Measurements from ENCODE around the gene TOPBP1.
"Not testable (repeated sequence)": the region's sequence is repeated elsewhere in the genome, so short reads cannot be mapped to it uniquely, and the experiment has no call there.

The TOPBP1 gene

GRCh38 chr3:133568294-133569014, 93.3 kb downstream of the TOPBP1 start:
- DNase-seq, result no peak

- DNase-seq, result no peak
Measured at GRCh38 chr3:133563816-133564215, 97.9 kb downstream of the TOPBP1 start.

- no peak for DNase-seq
Measured at GRCh38 chr3:133563186-133563591, 98.6 kb downstream of the TOPBP1 start.

DNA sequence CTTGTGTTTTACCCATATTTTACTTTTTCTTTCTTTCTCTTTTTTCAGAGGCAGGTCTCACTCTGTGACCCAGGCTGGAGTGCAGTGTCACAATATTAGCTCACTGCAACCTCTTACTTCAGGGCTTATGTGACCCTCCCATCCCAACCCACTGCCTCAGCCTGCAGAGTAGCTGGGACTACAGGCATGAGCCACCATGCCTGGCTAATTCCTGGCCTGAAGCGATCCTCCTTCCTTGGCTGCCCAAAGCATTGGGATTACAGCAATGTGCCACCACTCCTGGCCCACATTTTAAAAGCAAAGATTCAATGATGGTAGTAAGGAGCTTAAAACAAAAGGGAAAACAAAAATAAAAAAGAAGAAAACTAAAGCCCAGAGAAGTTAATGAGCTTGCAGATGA, 99.4 kb downstream of the TOPBP1 start:
- DNase-seq, result no peak

DNA sequence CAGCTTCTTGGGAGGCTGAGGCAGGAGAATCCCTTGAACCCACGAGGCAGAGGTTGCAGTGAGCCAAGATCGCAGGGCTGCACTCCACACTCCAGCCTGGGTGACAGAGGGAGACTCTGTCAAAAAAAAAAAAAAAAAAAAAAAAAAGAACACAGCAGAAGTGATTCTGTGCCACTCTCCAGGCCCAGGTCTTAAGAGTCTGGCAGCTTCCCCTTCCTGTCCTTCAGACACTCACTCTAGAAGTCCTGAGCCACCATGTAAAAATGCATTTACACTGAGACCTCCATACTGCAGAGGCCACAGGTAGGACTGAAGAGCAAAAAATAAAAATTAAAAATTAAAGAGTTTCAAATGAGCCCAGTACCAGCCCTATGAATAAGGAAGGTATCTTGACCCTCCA, 100.1 kb downstream of the TOPBP1 start:
- DNase-seq, result no peak

DNA sequence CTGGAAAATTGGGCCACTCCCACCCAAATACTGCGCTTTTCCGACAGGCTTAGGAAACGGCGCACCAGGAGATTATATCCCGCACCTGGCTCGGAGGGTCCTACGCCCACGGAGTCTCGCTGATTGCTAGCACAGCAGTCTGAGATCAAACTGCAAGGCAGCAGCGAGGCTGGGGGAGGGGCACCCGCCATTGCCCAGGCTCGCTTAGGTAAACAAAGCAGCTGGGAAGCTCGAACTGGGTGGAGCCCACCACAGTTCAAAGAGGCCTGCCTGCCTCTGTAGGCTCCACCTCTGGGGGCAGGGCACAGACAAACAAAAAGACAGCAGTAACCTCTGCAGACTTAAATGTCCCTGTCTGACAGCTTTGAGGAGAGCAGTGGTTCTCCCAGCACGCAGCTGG, 110.2 kb downstream of the TOPBP1 start:
- not testable (repeated sequence) for DNase-seq

Data from NCI-H1092 treated with DMSO at 0.1 percent for 48 hours (cell line).